DMS53 (cell line): ENCODE data around the gene CLDND1.
"Not testable (repeated sequence)": the region's sequence is repeated elsewhere in the genome, so short reads cannot be mapped to it uniquely, and the experiment has no call there.

ENCODE experiments used
- DNase-seq: peaks from one replicate; lab custom pipeline; 2025; lab: John Stamatoyannopoulos, UW

CLDND1 gene

GRCh38 chr3:98522544-98523281 lies at the start of gene CLDND1:
CLDND1 (minus strand) TSS chr3:98522902; CDS start chr3:98521424, 1,478 bp downstream.
- DNase-seq, result peak; percentile 96

DNA sequence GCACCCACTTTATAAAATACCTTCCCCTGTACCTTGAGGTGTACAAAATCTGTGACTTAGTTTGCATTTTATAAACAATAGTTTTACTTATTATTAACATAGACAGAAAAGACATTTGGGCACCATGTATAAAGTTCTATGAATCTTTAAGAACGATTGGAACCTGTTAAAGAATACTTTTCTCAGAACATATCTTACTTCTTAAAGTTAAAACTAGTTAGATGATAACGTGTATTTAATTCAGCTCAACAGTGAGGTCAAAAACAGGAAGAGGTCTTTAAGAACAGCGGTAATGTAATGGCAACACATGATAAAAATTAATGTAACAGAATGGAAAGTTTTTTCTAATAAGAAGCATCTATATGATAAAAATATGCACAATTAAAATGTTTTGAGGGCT lies 45.7 kb upstream of the CLDND1 start:
- no peak for DNase-seq

GRCh38 chr3:98567666-98568270 lies 45.1 kb upstream of the CLDND1 start:
- DNase-seq, result no peak

- no peak for DNase-seq
Observed at GRCh38 chr3:98565843-98566242, 43.1 kb upstream of the CLDND1 start.

- DNase-seq, result peak; percentile 39
Observed at GRCh38 chr3:98565237-98565643, 42.5 kb upstream of the CLDND1 start.

DNA sequence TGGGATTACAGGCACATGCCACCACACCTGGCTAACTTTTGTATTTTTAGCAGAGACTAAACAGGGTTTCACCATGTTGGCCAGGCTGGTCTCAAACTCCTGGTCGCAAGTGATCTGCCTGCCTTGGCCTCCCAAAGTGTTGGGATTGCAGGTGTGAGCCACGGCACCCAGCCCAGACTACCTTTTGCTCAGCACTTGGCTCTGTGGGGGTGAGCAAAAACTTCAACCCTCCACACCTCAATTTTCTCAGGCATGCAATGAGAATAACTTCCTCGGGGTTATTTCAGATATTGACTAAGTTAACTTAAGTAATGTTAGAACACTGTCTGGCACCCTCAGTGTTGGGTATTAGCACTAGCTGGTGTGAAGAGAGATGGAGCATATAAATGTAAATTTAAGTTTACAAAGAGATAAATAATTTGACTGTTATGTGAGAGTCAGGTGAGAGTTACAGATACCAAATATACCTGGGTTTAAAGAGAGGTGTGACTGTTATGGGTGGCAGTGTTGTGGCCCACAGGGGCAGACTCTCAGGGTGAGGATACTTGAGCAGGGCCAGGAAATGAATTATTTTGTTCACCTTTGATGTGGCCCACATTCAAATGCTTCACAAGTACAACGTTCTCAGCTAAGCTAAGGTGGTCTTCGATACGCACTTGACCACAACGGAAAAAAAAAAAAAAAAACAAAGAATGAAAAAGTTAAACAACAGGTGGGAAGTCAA lies 41.7 kb upstream of the CLDND1 start:
- no peak for DNase-seq

DNA sequence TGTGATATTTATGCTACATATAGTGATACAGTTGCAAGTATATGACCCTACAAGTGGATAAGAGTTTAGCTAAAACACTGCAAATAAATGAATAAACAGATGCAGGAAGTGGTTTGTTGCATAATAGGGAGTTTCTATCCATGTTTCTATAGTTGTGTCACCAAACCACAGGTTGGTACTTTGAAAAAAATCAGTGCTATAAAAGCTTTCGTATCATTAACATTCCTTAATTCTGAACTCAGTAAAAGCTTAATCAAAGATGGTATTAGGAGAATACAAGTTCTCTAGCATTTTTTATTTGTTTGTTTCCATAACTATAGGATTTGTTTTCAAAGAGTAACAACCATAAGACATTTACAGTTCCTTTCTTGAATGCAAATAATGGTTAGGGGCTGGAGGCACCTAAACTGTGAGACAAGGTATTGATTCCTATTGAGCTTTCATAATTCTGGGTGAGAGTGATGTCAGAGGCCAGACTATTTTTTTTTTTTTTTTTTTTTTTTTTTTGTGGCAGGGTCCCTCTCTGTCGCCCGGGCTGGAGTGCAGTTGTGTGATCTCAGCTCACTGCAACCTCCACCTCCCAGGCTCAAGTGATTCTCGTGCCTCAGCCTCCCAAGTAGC lies 41.1 kb upstream of the CLDND1 start:
- DNase-seq, result no peak

GRCh38 chr3:98561727-98562521 lies 39.2 kb upstream of the CLDND1 start:
- no peak for DNase-seq

GRCh38 chr3:98560911-98561310 lies 38.2 kb upstream of the CLDND1 start:
- no peak for DNase-seq

DNA sequence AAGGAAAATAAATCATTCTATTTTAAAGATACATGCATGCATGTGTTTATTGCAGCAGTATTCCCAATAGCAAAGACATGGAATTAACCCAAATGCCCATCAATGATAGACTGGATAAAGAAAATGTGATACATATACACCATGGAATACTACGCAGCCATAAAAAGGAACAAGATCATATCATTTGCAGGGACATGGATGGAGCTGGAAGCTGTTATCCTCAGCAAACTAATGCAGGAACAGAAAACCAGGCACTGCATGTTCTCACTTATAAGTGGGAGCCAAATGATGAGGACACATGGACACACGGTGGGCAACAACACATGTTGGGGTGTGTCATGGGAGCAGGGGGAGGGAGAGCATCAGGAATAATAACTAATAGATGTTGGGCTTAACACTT lies 37.1 kb upstream of the CLDND1 start:
- not testable (repeated sequence) for DNase-seq

DNA sequence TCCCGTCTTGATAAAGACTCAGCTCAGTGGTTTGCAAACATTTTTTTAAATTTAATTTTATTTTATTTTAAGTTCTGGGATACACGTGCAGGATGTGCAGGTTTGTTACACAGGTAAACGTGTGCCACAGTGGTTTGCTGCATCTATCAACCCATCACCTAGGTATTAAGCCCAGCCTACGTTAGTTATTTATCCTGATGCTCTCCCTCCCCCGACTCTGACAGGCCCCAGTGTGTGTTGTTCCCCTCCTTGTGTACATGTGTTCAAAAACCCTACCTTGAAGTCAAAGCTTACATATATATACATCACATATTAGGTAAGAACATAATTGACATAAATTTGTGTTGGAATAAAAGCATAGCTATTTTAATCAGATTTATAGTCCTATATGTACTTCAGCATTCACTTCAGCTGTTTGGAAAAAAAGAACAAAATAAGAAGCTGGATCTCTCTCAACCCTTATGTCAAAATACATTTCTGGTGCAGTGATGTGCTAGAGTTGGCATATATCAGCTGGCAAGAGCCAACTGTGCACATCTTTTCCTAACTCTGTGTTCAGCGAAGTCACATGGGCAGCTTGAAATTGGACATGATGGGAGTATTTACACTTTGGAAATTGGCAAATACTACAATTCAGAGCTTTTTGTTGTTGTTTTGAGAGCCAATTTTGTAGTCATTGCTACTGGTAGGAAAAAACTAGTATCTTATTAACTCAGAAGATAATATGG lies 35.6 kb upstream of the CLDND1 start:
- DNase-seq, result no peak

DNA sequence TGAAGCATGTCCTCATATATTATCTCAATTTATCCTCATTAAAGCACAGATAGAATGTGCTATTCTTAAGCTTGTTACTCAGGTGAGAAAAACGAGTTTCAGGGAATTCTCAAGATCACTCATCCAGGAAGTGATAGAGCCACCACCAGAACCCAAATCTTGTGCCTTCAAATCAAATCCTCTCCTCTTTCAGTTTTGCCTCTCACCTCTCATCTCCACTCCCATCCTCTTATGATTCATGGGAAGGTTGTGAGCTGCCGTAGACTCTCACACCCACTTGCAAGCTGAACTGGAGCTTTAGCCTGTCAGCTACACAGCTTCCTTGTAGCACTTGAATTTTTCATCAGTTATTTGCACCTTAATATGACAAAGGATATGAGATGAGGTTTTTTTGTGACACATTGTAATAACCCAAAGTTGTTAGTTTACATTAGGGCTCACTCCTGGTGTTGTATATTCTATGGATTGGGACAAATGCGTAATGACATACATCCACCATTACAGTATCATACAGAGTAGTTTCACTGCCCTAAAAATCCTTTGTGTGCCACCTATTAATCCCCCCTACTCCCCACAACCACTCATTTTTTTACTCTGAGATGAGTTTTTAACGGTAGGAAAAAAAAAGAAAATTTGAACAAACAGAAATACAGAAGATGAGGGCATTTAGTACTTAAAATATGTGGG lies 34.8 kb upstream of the CLDND1 start:
- DNase-seq, result no peak

DNA sequence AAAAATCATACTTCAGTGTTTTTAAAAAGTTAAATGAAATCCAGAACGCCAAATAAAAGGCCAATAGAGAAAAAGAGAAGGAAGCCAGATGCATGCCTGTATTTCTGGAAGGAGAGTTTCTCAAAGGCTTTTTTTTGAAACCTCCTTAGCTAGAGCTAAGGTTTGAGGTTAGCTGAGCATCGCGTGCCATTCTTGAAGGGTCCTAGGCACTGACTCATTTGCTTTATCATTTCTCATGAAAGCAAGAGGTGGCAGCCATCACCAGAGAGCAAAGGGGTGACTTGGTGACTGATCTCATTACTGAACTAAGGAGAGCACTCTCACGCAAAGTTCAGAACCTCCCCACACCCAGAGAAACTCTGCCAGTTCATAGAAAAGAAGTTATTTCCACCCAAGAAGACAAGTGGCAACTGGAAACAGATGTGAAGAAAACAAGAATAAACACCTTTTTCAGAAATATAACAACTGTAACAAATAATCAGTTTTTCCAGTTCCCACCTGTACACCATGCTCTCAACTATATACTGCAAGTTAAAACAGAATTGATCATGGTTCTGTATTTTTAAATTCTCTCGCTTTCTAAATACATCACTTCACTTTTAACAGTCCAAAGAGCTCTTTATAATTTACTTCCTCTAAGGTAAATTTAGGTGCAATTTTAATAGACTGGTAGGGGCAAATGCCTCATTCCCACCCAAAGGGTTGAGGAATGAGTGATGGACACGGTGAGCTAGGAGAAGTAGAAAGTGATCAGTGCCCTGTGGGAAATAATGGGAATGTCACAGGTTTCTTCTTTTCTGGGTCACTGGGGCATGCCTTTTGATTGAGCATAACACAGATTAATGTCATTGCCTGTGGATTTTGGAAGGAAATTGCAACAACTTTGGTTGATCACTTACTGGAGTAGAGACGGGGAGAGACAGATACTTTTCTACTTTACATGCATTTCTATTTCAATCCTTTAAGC lies 33.7 kb upstream of the CLDND1 start:
- no peak for DNase-seq

DNA sequence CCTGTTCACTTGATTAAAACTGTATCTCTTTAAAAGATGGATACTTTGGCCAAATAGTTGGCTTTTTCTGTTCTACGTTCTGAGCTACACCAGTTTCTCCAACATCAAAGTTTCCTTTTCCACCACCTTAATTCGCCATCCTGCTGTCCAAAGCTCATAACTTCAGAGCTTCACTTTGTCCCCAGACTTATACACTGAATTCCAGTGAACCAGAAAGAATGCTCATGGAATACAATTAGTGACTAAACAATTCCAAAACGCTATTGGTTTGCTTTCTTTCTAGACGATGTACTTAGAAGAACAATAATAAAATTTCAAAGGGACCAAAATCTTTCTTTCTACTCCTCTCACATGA lies 32.3 kb upstream of the CLDND1 start:
- no peak for DNase-seq

DNA sequence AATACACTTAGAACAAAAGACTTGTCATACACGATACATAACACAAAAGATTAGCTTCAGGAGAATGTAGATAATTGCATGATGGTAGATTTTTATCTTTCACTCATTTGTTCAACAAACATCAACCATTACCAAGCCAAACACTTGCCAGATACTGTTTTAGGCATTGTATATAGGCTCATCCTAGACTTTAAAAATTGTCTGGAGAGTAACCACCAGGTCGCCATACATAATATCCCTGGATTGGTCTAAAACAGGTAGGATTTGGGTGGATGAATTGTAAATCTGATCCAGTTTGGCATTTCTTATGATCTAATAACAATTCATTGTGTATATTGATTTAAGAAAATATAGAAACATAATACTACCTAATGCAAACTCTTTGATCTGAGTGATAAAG lies 31.9 kb upstream of the CLDND1 start:
- no peak for DNase-seq

DNA sequence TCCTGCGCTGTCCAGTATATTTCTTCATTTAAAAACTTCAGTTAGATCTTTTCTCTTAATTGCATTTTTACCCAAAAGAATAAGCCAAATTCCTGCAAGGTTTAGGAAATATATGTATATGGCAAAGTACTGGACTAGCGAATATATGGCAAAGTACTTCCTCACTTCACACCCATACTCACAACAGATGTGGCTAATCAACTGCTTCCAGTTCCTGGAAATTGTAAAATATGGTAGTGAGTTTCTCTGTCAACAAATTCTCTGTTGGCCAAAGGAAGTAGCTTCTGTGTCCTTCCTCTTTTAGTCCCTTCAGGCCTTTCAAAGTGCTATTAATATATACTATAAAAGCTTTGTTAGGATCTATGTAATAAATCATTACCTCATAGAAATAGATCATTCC lies 31.1 kb upstream of the CLDND1 start:
- no peak for DNase-seq

GRCh38 chr3:98553021-98553563 lies 30.4 kb upstream of the CLDND1 start:
- DNase-seq, result no peak

DNA sequence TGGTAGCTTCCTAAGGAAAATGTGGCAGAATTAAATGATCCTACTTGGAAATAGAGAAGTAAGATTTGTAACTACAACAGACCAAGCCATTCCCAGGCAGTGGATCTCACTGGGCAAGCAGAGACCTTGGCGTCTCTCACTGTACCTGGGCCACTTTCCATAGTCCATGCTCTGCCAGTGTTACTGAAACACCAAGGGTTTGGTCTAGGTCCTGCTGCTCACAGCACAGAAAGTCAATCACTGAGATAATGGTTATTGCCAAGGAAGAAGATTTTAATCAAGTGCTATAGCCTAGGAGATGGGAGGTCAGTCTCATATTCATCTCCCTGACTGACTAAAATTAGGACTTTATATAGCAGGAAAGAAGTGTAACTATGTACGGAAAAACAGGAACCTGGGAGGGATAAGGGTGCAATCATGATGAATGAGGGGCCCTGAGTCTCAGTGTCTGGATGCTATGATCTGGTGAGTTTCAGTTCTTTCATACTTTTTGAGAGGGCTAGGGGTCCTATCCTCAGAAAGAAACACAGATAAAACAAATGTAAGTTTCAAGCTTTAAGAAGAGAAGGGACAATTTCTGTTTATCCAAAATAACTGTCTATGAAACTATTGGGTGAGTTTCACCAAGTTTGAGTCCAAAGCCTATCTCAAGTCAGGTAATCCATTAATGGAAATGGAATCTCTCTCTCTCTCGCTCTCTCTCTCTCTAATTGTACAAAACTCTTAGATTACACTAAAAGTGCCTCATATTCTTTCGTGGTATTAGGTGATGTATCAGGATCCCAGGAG lies 29.7 kb upstream of the CLDND1 start:
- DNase-seq, result no peak
